T47D (cell line): ENCODE results near the gene ALOX5AP.

Experiments used
- DNase-seq, 2 experiments: peaks; one replicate each; pipeline versions ENCODE4 v3.0.0 to v3.0.0-alpha.2; 2011 to 2012; ENCODE audit warnings: low read depth in 1 of 2, low spot score in 1 of 2
- JUND ChIP-seq: IDR thresholded peaks from 2 replicates; pipeline ENCODE4 v1.6.1; 2012; ENCODE audit warnings: low read depth
- in situ Hi-C: cut with HindIII; loops from 2 replicates; pipeline ENCODE4 v1.10.0; 2016; ENCODE audit warnings: low sequenced_read_pairs, low pct_unique_long_range_greater_than_20kb

ALOX5AP gene

DNA sequence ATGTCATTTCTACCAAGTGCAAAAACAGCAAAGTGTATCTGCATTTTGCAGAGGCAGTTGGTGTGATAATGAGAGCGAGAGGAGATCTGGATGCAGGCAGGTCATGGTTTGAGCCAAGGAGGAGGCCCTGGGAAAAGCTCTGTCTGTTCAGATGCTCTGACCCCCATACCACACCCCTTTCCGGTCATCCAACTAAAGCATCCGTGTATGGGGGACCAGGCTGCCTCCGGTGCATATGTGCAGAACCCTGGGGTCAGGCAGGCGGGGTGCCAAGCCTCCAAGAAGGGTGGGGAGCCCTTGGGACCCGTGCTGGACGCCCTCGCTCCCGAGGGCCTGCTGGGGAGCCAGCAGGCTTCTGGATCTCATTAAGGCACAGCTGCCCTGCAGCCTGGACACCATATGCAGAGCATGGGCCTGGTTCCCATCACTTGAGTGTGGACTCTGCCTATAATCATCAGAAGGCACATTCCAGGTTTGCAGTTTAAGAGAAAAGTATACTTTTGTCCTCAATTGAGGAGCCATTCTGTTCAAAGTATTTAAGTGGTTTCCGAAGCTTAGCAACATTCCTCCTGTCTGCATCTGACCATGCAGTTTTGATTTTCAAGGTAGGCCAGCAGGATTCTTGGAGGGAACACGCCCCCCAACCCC lies 56.1 kb downstream of the ALOX5AP start:
- TF ChIP-seq JUND: no peak
- in situ Hi-C loops: no loop called here

GRCh38 chr13:30792285-30793000 lies 57.1 kb downstream of the ALOX5AP start:
- in situ Hi-C loops: no loop called here
- TF ChIP-seq JUND: peak; percentile 44; the same call in 1 of the 2 replicates
- peak; percentile 46 to 88 for DNase-seq

More for the DNA sequence above, 56.1 kb downstream of the ALOX5AP start:
- no peak for DNase-seq

DNA sequence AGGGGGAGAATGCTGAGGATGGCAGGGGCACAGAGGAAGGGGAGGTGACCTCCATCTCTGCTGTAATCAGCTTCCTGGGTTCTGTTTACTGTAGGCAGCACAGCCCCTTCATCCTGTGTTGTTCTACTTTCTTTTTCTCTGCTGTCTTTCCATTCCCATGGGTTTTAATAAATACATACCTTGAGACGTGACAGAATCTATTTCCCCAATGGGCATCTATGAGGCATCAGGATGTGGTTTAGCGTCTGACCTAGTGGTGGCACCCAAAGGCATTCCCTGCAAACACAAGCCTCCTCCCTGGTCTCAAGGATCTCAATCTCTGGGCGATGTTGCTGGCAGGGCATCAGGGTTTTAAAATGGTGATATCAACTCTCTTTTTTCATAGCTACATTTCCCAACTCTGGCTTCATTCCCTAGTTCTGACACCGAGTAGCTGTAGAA lies 60.8 kb downstream of the ALOX5AP start:
- in situ Hi-C loops: no loop called here
- DNase-seq: peak in 1 of 2 experiments; percentile 89

DNA sequence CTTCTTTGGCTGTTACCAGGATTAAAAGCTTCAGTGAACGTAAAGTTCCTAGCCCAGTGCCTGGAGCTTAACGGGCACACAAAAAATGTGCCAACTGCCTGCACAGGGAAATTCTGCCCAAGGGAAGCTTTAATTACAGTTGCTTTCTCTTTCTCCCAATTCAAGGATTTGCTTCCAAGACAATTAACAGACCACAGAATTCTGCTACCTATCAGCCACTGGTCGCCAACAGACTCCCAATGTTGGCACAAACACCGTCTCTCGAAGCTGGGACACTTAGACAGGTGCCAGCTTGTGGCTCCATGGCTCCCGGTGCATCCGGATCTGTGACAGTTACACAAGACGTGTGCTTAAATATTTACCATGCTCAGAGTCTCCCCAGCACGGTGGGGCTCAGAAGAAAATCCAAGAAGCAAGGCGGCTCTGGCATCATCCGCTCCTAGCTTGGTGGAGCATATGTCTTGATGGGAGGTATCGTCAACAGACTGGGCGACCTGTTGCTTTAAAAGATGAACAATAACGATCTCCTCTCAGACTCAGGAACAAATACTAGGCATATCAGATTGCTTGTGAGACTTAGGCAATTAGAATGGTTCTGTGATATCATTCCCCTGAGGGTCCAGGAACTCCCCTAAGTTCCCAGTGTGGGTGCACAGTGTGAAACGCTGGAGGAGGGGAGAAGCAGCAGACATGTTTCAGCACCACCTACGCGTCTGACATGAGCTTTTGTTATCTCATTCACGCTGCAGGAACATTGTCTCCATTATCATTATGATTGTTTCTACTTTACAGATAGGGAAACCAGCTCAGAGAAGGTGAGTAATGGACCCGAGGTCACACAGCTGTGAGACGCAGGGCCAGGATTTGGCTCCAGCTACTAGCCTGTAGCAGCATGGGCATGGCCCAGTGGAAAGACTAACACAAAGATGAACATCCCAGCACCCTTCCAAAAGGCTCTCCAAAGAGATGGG lies 61.6 kb downstream of the ALOX5AP start:
- in situ Hi-C loops: no loop called here
- DNase-seq: peak in 1 of 2 experiments; percentile 89
- no peak for TF ChIP-seq JUND

More for the DNA sequence above, 60.8 kb downstream of the ALOX5AP start:
- no peak; the same call in 1 of the 2 replicates for TF ChIP-seq JUND

- TF ChIP-seq JUND: no peak
- in situ Hi-C loops: no loop called here
- DNase-seq: no peak
Measured at GRCh38 chr13:30797847-30798535, 62.6 kb downstream of the ALOX5AP start.

DNA sequence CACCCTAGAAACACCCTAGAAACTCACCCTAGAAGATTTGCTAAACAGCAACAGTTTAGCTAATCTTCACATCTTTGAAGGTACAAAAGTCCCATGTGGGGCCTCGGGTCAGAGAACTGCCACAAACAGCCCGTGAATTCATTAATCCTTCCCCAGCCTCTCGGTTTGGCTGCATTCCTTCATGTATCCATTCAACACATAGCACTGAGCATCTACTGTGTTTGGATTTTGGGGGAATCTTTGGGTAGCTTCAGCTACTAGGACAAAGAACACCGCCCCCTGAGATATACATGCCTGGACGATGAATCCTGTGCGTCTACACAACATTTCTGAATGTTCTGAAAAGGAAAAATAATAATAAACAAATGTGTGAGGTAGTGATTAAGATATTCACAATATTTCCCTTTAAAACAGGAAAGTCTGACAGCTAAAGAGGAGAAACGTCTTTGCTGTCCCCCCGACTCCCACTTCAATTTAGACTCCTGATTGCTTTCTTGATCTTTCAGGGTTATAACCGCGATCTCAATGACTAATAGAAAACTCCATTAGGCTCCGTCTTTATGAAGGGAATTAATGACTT lies 63.5 kb downstream of the ALOX5AP start:
- in situ Hi-C loops: no loop called here
- no peak for DNase-seq
- no peak for TF ChIP-seq JUND

DNA sequence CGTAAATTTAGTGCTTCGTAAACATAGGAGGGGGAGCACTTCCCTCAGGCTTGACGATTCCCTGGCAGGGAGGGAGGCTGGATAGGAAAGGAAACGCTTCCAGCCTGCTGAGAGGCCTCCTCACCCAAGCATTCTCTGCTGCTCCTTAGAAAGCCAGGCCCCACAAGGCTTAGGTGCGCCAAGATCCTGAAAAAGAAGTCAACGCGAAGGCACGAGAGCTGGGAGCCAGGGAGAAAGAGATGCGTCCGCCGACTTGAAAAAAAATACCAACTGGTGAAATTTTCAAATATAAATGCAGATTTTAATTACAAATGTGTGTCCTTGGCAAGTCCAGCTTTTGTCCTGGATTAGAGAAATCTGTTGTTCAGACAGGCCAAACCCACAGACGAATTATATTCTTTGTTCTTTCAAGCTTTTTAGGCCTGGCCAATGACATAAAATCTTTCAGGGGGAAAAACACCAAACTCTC lies 64.0 kb downstream of the ALOX5AP start:
- in situ Hi-C loops: no loop called here
- no peak for TF ChIP-seq JUND
- no peak for DNase-seq

GRCh38 chr13:30800107-30800506 lies 64.8 kb downstream of the ALOX5AP start:
- in situ Hi-C loops: no loop called here
- TF ChIP-seq JUND: no peak
- no peak for DNase-seq

DNA sequence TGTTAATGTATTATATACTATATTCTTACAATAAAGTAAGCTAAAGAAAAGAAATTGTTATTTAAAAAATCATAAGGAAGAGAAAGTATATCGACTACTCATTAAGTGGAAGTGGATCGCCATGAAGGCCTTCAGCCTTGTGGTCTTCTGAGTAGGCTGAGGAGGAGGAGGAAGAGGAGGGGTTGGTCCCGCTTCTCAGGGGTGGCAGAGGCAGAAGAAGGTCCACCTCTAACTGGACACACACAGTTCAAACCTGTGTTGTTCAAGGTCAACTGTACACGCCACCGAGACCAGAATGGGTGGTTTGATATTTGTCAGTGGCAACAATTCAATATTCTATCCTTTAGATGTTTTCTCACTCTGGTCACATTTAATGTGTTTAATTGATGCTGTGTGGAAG lies 67.2 kb downstream of the ALOX5AP start:
- in situ Hi-C loops: no loop called here
- TF ChIP-seq JUND: no peak
- no peak for DNase-seq

- in situ Hi-C loops: no loop called here
- peak; percentile 24 to 79 for DNase-seq
- no peak for TF ChIP-seq JUND
Measured at GRCh38 chr13:30802953-30803478, 67.7 kb downstream of the ALOX5AP start.

DNA sequence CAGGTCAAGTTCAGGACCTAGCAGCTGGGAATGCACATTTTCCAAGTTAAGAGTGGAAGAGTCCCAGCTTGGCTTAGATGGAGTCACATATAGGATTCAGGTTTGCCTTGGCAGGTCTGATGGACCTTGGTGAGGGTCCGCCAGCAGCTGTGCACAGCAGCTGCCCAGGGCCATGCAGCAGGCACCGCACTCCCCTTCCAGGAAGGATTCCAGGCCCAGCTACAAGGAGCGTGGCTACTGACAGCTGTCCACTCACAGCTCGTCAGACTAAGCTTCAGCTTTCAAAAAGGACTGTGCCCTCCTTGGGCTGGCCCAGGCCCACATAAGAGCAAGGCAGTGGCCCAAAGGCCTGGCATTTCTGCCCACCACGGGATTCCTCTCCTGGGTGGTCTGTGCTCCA lies 68.4 kb downstream of the ALOX5AP start:
- no peak for DNase-seq
- in situ Hi-C loops: no loop called here
- TF ChIP-seq JUND: no peak
